T-helper 1 cell (primary cell): ENCODE measurements around the gene C1orf159.
"Not testable (repeated sequence)": the region's sequence is repeated elsewhere in the genome, so short reads cannot be mapped to it uniquely, and the experiment has no call there.

Experiments
- DNase-seq, 5 donors: peaks; one replicate each; pipeline ENCODE4 v3.0.0-alpha.2; 2012 to 2020

Gene C1orf159

GRCh38 chr1:1117469-1117831, 1.6 kb upstream of the C1orf159 start:
- no peak for DNase-seq

GRCh38 chr1:1116701-1117468, 996 bp upstream of the C1orf159 start:
- peak in 3 of 5 donors; percentile 25 to 45 (median 30) for DNase-seq

- no peak for DNase-seq
Observed at GRCh38 chr1:1115136-1115785, 628 bp downstream of the C1orf159 start.

DNA sequence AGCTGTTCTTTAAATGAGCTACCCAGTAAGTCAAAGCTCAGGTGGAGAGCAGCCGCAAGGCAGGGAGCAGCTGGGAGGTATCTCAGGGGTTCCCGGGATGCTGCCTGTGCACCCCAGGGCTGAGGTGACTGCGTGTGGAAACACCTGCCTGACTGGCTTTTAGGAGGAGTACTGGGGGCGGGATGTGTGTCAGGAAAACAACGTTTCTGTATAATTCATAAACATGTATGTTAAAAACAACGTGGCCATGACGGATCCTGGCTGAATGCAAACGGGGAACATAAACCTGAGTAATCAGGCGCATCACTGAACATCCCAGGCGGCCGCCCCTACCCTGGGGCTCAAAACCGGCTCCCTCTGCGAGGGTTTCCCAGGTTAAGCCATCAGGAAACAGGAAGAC, 1.5 kb downstream of the C1orf159 start:
- no peak for DNase-seq

DNA sequence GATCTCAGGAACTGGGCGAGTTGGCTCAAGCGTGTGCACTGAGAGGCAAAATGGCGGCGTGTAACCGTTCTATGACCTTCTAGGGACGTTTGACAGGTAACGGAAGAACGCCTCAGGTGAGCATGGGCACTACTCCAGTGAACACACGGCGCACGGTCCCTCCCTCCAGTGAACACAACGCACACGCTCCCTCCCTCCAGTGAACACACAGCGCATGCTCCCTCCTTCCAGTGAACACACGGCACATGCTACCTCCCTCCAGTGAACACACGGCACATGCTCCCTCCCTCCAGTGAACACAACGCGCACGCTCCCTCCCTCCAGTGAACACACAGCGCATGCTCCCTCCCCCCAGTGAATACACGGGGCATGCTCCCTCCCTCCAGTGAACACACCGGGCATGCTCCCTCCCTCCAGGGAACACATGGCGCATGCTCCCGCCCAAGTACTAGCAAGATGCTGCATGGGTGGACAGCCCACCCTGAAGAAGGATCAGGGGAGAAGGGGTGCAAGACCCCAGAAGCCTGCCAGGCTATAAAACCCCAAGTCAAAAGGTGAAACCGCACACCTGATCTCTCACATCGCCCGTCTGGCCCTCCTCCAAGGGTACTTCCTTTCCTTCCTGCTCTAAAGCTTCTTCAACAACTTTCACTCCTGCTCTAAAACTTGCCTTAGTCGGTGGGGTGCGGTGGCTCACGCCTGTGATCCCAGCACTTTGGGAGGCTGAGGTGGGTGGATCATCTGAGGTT, 3.5 kb downstream of the C1orf159 start:
- DNase-seq = no peak

DNA sequence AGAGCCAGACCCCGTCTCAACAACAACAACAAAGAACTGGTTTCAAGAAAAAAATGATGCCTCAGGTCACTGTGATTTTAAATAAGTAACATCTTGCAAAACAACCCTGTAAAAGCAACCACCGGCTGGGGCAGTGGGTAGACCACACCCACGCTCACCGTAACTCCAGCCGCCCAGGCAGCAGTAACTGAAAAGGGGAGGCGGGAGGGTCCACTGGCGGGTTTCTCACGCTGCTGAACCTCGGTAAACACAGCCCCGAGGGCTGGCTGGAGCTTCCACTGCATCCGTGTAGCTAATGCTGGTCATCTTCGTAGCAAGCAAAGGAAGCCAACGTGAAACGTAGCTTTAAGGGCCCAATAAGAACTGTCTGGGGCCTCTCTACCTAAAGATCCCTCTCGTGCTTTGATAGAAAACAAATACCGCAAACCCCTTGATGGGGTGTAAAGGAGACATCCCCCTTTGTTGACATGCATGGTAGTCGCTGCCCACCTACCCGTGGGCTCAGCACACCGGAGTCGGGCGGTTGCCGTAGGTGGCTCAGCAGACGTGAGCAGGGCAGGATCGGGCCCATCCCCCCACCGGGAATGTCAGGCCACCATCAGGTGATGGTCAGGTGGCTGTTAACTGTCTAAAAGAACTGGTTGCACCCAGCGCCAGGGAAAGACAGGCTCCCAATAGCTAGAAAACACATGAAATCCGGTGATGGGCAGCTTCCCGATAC, 4.2 kb downstream of the C1orf159 start:
- DNase-seq = no peak

DNA sequence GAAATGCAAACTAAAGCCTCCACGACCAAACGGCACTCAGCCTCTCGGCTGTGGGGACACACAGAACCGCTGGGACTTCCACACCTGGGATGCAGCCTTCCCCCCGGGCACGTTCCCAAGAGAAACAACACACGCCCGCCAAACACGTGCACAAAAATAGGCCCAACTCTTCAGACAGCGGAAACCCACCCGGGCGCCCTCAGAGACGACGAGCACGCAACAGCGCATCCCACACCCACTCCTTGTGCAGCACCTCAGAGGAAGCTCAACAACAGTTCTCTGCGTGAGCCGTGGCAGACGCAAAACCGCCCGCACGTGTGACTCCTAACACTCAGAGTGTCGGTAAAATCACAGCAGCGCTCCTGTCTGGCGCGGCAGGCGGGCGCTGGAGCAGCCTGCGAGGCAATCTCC, 5.3 kb downstream of the C1orf159 start:
- DNase-seq = no peak

- no peak for DNase-seq
Observed at GRCh38 chr1:1109743-1110142, 6.1 kb downstream of the C1orf159 start.

DNA sequence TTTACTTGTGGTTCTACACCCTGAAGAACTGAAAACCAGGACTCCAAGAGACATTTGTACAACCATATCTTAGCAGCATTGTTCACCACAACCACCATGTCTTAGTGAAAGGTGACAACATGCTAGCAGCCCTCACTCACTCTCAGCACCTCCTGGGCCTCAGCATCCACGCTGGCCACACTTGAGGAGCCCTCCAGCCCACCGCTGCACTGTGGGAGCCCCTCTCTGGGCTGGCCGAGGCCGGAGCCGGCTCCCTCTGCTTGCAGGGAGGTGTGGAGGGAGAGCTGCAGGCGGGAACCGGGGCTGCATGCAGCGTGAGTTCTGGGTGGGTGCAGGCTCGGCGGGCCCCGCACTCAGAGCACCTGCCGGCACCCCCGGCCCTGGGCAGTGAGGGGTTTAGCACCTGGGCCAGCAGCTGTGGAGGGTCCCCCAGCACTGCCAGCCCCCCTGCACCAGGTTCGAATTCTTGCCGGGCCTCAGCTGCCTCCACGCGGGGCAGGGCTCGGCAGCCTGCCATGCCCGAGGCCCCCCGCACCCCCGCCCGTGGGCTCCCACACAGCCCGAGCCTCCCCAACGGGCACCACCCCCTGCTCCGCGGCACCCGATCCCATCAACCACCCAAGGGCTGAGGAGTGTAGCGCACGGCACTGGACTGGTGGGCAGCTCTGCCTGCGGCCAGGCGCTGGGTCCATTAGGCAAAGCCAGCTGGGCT, 9.2 kb downstream of the C1orf159 start:
- DNase-seq = no peak

DNA sequence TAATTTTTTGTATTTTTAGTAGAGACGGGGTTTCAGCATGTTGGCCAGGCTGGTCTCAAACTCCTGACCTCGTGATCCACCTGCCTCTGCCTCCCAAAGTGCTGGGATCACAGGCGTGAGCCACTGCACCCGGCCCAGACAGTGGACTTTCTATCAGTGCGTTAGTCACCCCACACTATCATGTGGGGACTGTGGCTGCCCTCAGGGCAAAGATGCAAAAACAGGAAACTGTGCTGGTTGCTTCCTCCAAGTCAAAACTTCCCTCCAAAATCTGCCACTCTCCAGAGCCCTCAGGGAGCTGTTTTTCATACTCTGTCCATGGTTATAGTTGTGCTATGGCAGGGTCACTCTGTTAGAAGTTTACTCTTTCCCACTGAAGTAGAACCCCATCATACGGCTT, 11.7 kb downstream of the C1orf159 start:
- peak in 1 of 5 donors; percentile 35 for DNase-seq

DNA sequence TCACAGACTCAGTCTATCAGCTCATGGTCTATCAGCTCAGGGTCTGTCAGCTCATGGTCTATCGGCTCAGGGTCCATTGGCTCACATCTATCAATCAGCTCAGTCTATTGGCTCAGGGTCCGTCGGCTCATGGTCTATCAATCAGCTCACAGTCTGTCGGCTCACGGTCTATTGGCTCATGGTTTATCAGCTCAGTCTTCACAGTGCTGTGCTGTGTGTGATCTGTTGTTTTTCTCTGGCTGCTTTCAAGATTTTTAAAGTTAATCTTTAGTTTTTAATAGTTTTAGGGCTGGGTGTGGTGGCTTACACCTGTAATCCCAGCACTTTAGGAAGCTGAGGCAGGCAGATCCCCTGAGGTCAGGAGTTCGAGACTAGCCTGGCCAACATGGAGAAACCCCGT, 14.4 kb downstream of the C1orf159 start:
- no peak for DNase-seq

DNA sequence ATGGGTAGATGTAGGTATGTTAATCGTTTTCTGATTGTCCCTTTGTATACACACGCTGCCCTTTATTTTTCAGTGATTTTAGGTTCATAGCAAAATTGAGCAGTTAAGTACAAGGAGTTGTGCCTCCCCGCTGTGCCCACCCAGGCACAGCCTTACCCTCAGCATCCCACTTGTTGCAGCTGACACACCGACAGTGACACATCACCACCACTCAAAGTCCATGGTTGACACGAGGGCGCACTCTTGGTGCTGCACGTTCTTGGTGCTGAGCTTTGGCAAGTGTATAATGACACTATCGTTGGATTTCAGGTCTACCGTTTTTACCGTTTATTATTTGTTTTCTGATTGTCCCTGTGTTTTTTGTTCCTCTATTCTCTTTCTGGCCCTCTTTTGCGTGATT, 15.6 kb downstream of the C1orf159 start:
- DNase-seq = no peak

GRCh38 chr1:1099506-1100183, 16.2 kb downstream of the C1orf159 start:
- DNase-seq = peak in 1 of 5 donors; percentile 73

DNA sequence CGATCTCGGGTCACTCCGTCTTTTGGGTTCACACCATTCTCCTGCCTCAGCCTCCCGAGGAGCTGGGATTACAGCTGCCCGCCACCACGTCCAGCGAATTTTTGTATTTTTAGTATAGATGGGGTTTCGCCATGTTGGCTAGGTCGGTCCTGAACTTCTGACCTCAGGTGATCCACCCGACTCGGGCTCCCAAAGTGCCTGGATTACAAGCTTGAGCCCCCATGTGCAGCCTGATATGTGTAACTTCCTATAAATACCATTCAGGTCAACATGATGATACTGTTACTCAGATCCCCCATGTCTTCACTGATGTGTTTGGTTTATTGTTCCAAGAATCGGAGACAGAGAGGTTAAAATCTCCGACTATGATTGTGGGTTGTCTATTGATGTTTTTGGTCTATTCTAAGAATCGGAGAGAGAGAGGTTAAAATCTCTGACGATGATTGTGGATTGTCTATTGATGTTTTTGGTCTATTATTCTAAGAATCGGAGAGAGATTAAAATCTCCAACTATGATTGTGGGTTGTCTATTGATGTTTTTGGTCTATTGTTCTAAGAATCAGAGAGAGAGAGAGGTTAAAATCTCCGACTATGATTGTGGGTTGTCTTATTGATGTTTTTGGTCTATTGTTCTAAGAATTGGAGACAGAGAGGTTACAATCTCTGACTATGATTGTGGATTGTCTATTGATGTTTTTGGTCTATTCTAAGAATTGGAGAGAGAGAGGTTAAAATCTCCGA, 17.0 kb downstream of the C1orf159 start:
- peak in 1 of 5 donors; percentile 78 for DNase-seq

DNA sequence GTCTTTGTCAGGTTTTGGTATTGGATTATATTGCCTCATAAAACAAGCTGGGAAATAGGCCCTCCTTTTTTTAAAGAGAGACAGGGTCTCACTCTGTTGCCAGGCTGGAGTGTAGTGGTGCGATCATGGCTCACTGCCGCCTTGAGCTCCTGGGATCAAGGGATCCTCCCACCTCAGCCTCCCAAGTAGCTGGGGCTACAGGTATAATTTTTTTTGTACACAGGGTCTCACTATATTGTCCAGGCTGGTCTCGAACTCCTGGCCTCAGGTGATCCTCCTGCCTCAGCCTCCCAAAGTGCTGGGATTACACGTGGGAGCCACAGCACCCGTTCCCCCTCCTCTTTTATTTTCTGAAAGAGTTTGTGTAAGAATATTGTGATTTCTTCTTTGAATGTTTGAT, 19.8 kb downstream of the C1orf159 start:
- not testable (repeated sequence) for DNase-seq

GRCh38 chr1:1094981-1095380, 20.9 kb downstream of the C1orf159 start:
- DNase-seq = no peak

DNA sequence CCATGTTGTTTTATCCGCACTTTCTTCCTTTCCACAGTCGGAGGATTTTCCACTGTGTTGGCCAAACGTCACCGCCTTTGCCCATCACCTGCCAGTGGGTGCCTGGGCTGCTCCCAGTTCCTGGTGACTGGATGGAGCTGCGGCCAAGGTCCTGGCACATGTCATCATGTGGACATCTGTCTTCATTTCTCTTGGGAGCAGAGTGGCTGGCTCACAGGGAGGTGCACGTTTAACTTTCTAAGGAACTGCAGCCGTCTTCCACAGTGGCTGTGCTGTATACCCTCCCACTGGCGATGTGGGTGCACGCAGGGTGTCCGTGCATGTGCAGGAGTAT, 22.3 kb downstream of the C1orf159 start:
- no peak for DNase-seq

DNA sequence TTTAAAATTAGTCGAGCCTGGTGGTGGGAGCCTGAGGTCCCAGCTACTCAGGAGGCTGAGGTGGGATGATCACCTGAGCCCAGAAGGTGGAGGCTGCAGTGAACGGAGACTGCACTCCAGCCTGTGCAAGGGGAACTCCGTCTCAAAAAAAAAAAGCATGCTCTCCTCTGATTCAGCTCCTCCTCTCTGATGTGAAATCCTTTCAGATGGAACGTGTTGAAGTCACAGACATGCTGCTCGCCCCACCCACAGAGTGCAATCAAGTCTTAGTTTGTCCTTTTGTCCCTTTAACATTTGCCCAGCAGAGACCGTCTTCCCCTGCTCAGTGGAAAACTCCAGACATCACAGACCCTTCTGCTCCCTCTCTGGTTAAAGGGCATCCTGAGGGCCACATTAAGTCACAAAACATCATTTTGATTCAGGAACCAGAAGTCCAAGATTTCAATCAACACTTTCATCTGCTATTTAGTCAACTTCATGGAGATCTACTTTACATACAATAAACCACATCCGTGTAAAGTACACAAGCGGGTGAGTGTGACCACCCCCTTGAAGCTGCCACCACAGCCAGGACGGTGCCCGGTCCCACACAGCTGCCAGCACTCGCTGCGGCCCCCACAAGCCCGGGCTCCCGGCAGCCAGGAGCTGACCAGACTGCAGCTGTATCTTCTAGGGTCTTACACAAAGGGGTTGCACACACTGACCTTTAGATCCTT, 22.8 kb downstream of the C1orf159 start:
- DNase-seq = no peak

- no peak for DNase-seq
Observed at GRCh38 chr1:1092149-1092855, 23.6 kb downstream of the C1orf159 start.
